Measurements from ENCODE around the gene ZC3H4. TPM values are rescaled to one million over a fixed set of nuclear protein-coding genes. Genes with fewer than 3 reads are reported as not detected.

The ZC3H4 gene
- total RNA-seq, 1 donor from 2014 or later = 94.7 TPM

- Mint-ChIP-seq H3K27me3 (peaks cover 61% of the 10 kb centered on the region), H3K9me3 (ENCODE audit: low read depth) (no peaks in the 10 kb centered on the region), H3K4me3 (ENCODE audit: low read depth) (no peak overlapping the region), H3K27ac (no peak overlapping the region), H3K36me3 (ENCODE audit: insufficient read depth) (no peaks in the 10 kb centered on the region), H3K4me1 (ENCODE audit: low read depth) (peaks cover 8% of the 10 kb centered on the region)
- no peak for TF ChIP-seq CTCF (IDR thresholded peaks at IDR 0.05; ENCODE audit: unreplicated experiment)
- no peak for DNase-seq (ENCODE audit: low spot score, unreplicated experiment)
Observed at GRCh38 chr19:47024502-47024901, 89.1 kb downstream of the ZC3H4 start.

- Mint-ChIP-seq H3K27ac (no peak overlapping the region), H3K4me1 (ENCODE audit: low read depth) (peaks cover 8% of the 10 kb centered on the region), H3K27me3 (peaks cover 67% of the 10 kb centered on the region), H3K36me3 (ENCODE audit: insufficient read depth) (no peaks in the 10 kb centered on the region), H3K4me3 (ENCODE audit: low read depth) (no peak overlapping the region), H3K9me3 (ENCODE audit: low read depth) (no peaks in the 10 kb centered on the region)
- DNase-seq (ENCODE audit: low spot score, unreplicated experiment) = no peak
- no peak for TF ChIP-seq CTCF (IDR thresholded peaks at IDR 0.05; ENCODE audit: unreplicated experiment)
Observed at GRCh38 chr19:47023448-47023794, 90.2 kb downstream of the ZC3H4 start.

- Mint-ChIP-seq H3K4me3 (ENCODE audit: low read depth) (peak overlapping the region; percentile 31), H3K4me1 (ENCODE audit: low read depth) (peaks cover 8% of the 10 kb centered on the region), H3K27ac (no peak overlapping the region), H3K9me3 (ENCODE audit: low read depth) (no peaks in the 10 kb centered on the region), H3K36me3 (ENCODE audit: insufficient read depth) (no peaks in the 10 kb centered on the region), H3K27me3 (peaks cover 65% of the 10 kb centered on the region)
- DNase-seq (ENCODE audit: low spot score, unreplicated experiment) = no peak
- TF ChIP-seq CTCF (IDR thresholded peaks at IDR 0.05; ENCODE audit: unreplicated experiment) = no peak
Observed at GRCh38 chr19:47022541-47023447, 90.8 kb downstream of the ZC3H4 start.

- Mint-ChIP-seq H3K27ac (no peak overlapping the region), H3K4me3 (ENCODE audit: low read depth) (no peak overlapping the region), H3K27me3 (peaks cover 61% of the 10 kb centered on the region), H3K36me3 (ENCODE audit: insufficient read depth) (no peaks in the 10 kb centered on the region), H3K4me1 (ENCODE audit: low read depth) (peaks cover 6% of the 10 kb centered on the region), H3K9me3 (ENCODE audit: low read depth) (no peaks in the 10 kb centered on the region)
- TF ChIP-seq CTCF (IDR thresholded peaks at IDR 0.05; ENCODE audit: unreplicated experiment) = no peak
- DNase-seq (ENCODE audit: low spot score, unreplicated experiment) = no peak
Observed at GRCh38 chr19:47022140-47022536, 91.4 kb downstream of the ZC3H4 start.

GRCh38 chr19:47021536-47022139 is 91.9 kb downstream of the ZC3H4 start:
- peaks cover 6% of the 10 kb centered on the region for H3K4me1 Mint-ChIP-seq (ENCODE audit: low read depth)
- no peaks in the 10 kb centered on the region for H3K9me3 Mint-ChIP-seq (ENCODE audit: low read depth)
- no peak for DNase-seq (ENCODE audit: low spot score, unreplicated experiment)
- no peaks in the 10 kb centered on the region for H3K36me3 Mint-ChIP-seq (ENCODE audit: insufficient read depth)
- TF ChIP-seq CTCF (IDR thresholded peaks at IDR 0.05; ENCODE audit: unreplicated experiment) = no peak
- H3K4me3 Mint-ChIP-seq (ENCODE audit: low read depth) = no peak overlapping the region
- peaks cover 65% of the 10 kb centered on the region for H3K27me3 Mint-ChIP-seq
- no peak overlapping the region for H3K27ac Mint-ChIP-seq

Measured in progenitor cell of endocrine pancreas (in vitro differentiated cells).